DOHH2 (cell line): ENCODE measurements around the gene SPCS1.

Source experiments
- CTCF ChIP-seq: fragments of 200-600 bp; sonication (generic); IDR thresholded peaks from one replicate; pipeline ENCODE4 v1.5.1; 2014; ENCODE audit warnings: antibody characterized with exemption, mild to moderate bottlenecking, low read depth, low read length; ENCODE audit not compliant: poor library complexity, severe bottlenecking
- EZH2phosphoT487 ChIP-seq: fragments of 200-600 bp; sonication (generic); IDR thresholded peaks from 2 replicates; pipeline ENCODE4 v1.6.1; 2017; ENCODE audit warnings: borderline replicate concordance, mild to moderate bottlenecking, antibody characterized with exemption, low read length, moderate library complexity, mixed read lengths

- TF ChIP-seq CTCF (no peak), EZH2phosphoT487 (no peak)
These were observed 15.3 kb downstream of the SPCS1 start for GRCh38 chr3:52721002-52721729.
